GM12878 (cell line): Measurements from ENCODE around the gene AMBP. TPM values are rescaled to one million over a fixed set of nuclear protein-coding genes. Genes with fewer than 3 reads are reported as not detected.

ENCODE experiments used
- ATAC-seq: fragments of 200-7000 bp; cut with Tn5 transposase; 3 replicates; pipeline ENCODE4 v1.9.1; 2020; ENCODE audit warnings: mild to moderate bottlenecking, moderate library complexity
- BruUV-seq: library from RNA; stranded (reverse); fragments of 400-500 nt; replicated peaks from 2 replicates; lab custom pipeline; 2021; lab: Mats Ljungman, UMichigan
- CTCF ChIA-PET: fragments of 300-600 bp; sonication (Branson Sonifier 250); formaldehyde crosslinking; extraction: SDS; loops from one replicate; lab custom pipeline; 2021; ENCODE audit warnings: inconsistent platforms; lab: Yijun Ruan, JAX
- POLR2A ChIA-PET: fragments of 350-600 bp; formaldehyde crosslinking; extraction: SDS; loops from one replicate; lab custom pipeline; 2021; ENCODE audit warnings: inconsistent platforms; lab: Charles Lee
- RAD21 ChIA-PET: fragments of 300-600 bp; sonication (Branson Sonifier 250); formaldehyde crosslinking; loops from one replicate; lab custom pipeline; 2023; ENCODE audit warnings: antibody characterized with exemption; ENCODE audit not compliant: unreplicated experiment; lab: Charles Lee
- SMC1A ChIA-PET: fragments of 300-600 bp; sonication (Branson Sonifier 250); formaldehyde crosslinking; loops from one replicate; lab custom pipeline; 2023; ENCODE audit not compliant: unreplicated experiment, uncharacterized antibody; lab: Charles Lee
- DNase-seq: peaks from one replicate; pipeline ENCODE4 v3.0.0-alpha.2; 2011; ENCODE audit warnings: low read depth, low spot score
- FAIRE-seq: peaks from 3 replicates; lab custom pipeline; 2011; peaks lifted over from hg19 to GRCh38; lab: Jason Lieb, UNC
- H2AFZ ChIP-seq: 2 replicates; pipeline ENCODE4 v1.6.0; 2011; ENCODE audit warnings: low read depth, low read length, control low read depth; ENCODE audit not compliant: control insufficient read depth
- H3K27ac ChIP-seq: 2 replicates; pipeline ENCODE4 v1.5.1; 2011; ENCODE audit warnings: control low read depth; ENCODE audit not compliant: control insufficient read depth, insufficient read depth
- H3K27me3 ChIP-seq, 2 experiments: replicated peaks in 1 of 2; 2 replicates each; pipeline versions ENCODE4 v1.6.0 to v1.6.1; 2011; ENCODE audit warnings: low read length in 1 of 2; ENCODE audit not compliant: control insufficient read depth in 2 of 2, insufficient read depth in 2 of 2
- H3K36me3 ChIP-seq, 2 experiments: 2 replicates each; pipeline ENCODE4 v1.5.1; 2011; ENCODE audit warnings: low read length in 1 of 2; ENCODE audit not compliant: control insufficient read depth in 2 of 2, insufficient read depth in 2 of 2
- H3K4me1 ChIP-seq: 2 replicates; pipeline ENCODE4 v1.6.1; 2011; ENCODE audit warnings: mild to moderate bottlenecking, low read length, moderate library complexity, mixed read lengths; ENCODE audit not compliant: control insufficient read depth, insufficient read depth
- H3K4me2 ChIP-seq: 2 replicates; pipeline ENCODE4 v1.6.0; 2011; ENCODE audit warnings: control low read depth; ENCODE audit not compliant: control insufficient read depth, insufficient read depth
- H3K4me3 ChIP-seq: fragments of 200-600 bp; sonication (generic); 2 replicates; pipeline ENCODE4 v1.5.1; 2016
- H3K79me2 ChIP-seq: 2 replicates; pipeline ENCODE4 v1.6.0; 2011; ENCODE audit warnings: low read length; ENCODE audit not compliant: control insufficient read depth, insufficient read depth
- H3K9ac ChIP-seq: 2 replicates; pipeline ENCODE4 v1.8.0; 2011; ENCODE audit warnings: low read length, control low read depth, mixed read lengths; ENCODE audit not compliant: control insufficient read depth, insufficient read depth
- H3K9me3 ChIP-seq: replicated peaks from 3 replicates; pipeline ENCODE4 v1.5.1; 2011; ENCODE audit warnings: mild to moderate bottlenecking, low read length; ENCODE audit not compliant: control insufficient read depth, insufficient read depth
- H4K20me1 ChIP-seq: 2 replicates; pipeline ENCODE4 v1.6.0; 2011; ENCODE audit not compliant: control insufficient read depth, insufficient read depth
- SREBF1 ChIP-seq: IDR thresholded peaks from 2 replicates; pipeline ENCODE4 v1.6.1; 2012; ENCODE audit warnings: mild to moderate bottlenecking, low read length
- SUZ12 ChIP-seq: fragments of 200-600 bp; sonication (generic); IDR thresholded peaks from one replicate; pipeline ENCODE4 v1.6.1; 2018; ENCODE audit warnings: antibody characterized with exemption, mild to moderate bottlenecking; ENCODE audit not compliant: unreplicated experiment
- ZBTB4 ChIP-seq: fragments of 450-650 bp; formaldehyde crosslinking; IDR thresholded peaks from 2 replicates; pipeline ENCODE4 v1.4.0; 2022; ENCODE audit warnings: mild to moderate bottlenecking, moderate library complexity
- ZNF592 ChIP-seq: fragments of 450-650 bp; IDR thresholded peaks from 2 replicates; pipeline ENCODE4 v1.6.1; 2017; ENCODE audit warnings: mild to moderate bottlenecking, moderate library complexity
- WGBS: methylation state at CpG from one replicate; pipeline ENCODE4 v1.1.6; 2016; ENCODE audit warnings: low lambda C conversion rate; ENCODE audit not compliant: insufficient replicate concordance, insufficient coverage; ENCODE audit errors: missing lambda C conversion rate; 5-methylcytosine and 5-hydroxymethylcytosine counted together
- in situ Hi-C: fragments of 300-500 bp; cut with MboI; formaldehyde crosslinking; loops from 9 replicates; pipeline ENCODE4 v1.14.3; 2018; ENCODE audit warnings: mixed read lengths
- intact Hi-C: fragments of 100-400 bp; cut with micrococcal nuclease; formaldehyde crosslinking; loops from one replicate; pipeline ENCODE4 v1.14.2; 2022; ENCODE audit not compliant: unreplicated experiment
- polyA plus RNA-seq, 11 experiments: library from polyadenylated mRNA; depleted of rRNA in 4 of 11; unstranded in 6 of 11; stranded (reverse) in 5 of 11; fragments of >200 nt; fragmentation: Nextera tagmentation in 4 of 11; fragmentation: Illumina TruSeq in 1 of 11; extraction: Ambion mirVana in 4 of 11; extraction: Trizol in 1 of 11; gene quantifications; 1 replicate in 1 of 11; 2 replicates in 10 of 11; pipeline versions ENCODE4 v1.2.1 to v1.2.3, GENCODE V29; 2011 to 2016; ENCODE audit warnings: inconsistent platforms in 2 of 11, missing spikeins in 2 of 11, low read depth in 1 of 11
- total RNA-seq, 4 experiments: library from RNA; depleted of rRNA in 3 of 4; stranded (reverse); fragments of >200 nt in 3 of 4; fragmentation: Illumina TruSeq in 1 of 4; extraction: Trizol in 1 of 4; gene quantifications; 2 replicates each; pipeline versions ENCODE4 v1.2.1 to v1.2.3, GENCODE V29; 2013 to 2021
- TF ChIP-seq, protein P1 (sequence below): fragments of 450-650 bp; IDR thresholded peaks from 2 replicates; pipeline ENCODE4 v1.6.1; 2018; ENCODE audit warnings: mild to moderate bottlenecking, low read depth, moderate library complexity; ENCODE audit not compliant: partially characterized antibody

Gene AMBP
- total and polyA plus RNA-seq, 10 of the 15 experiments (the other 5 are each of a cell fraction or from before 2014, with no cell fraction given): 0.11 to 2.3 (median 0.18) TPM; not detected in 7

DNA sequence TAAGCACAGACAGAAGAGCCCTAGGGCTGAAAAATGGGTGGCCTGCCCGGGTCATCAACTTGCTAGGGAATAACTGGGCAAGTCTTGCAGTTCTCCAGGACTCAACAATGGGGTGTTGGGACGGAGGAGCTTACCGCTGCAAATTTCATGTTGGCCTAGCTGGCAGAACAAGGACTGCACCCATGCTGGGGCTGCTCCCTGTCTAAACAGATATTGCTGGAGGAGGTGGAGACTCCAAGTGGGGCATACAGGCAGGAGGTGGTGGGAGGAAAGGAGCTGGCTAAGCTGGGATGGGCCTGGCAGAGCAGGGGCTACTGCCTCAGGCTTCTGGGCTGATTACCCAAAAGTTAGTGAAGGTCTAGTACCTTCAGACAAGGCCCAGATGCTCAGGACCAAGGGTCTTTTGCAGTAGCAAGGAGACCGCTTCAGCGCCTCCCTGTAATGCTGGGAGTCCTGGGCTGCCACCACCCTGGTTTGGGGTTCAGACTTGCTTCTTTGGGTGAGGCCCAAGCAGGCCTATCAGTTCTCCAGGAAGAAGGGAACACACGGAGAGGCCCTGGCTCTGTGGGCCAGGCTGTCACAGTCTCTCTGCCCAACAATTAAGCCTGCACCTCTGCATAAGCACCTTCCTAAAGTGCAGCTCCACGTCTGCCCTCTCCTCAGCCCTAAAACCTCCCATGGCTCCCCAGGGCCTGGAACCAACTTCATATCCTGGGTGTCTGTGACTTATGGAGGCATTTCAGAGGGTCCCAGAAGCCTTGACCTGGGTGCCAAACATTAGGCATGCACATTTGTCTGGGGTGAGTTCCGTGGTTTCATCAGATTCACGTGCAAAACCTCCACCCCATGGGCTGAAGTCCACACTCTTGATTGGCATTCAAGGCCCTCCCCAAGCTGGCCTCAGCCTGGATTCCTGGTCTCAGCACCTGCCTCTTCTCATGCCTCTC is 45.2 kb upstream of the AMBP start (continued):
- TF ChIP-seq ZBTB4 (CRISPR knock-in tag): no peak
- TF ChIP-seq, all 136 proteins: peak for 0

GRCh38 chr9:114122136-114123027 is 44.3 kb upstream of the AMBP start:
- Histone ChIP-seq H3K36me3 (no peaks in the 10 kb centered on the region), H2AFZ (no peak overlapping the region), H3K27me3 (peaks cover 0 to 3% of the 10 kb centered on the region in 2 experiments; a peak in 2 of 4 replicates), H3K4me2 (no peak overlapping the region), H3K4me3 (no peak overlapping the region), H3K4me1 (no peaks in the 10 kb centered on the region), H3K9ac (no peak overlapping the region), H3K79me2 (no peaks in the 10 kb centered on the region), H3K9me3 (no peaks in the 10 kb centered on the region), H3K27ac (no peak overlapping the region), H4K20me1 (no peaks in the 10 kb centered on the region)
- ATAC-seq (no peak), FAIRE-seq (no peak), DNase-seq (no peak)
- ChIA-PET POLR2A (no interaction called here), RAD21 (no interaction called here), CTCF (interaction anchor here (1.2 kb wide), 1 partner anchor 13 kb away, joined by 3 read pairs; no protein-coding TSS in a partner anchor), SMC1A (no interaction called here)
- no peak for TF ChIP-seq SREBF1
- TF ChIP-seq ZNF592: no peak
- TF ChIP-seq SUZ12: no peak
- TF ChIP-seq, protein P1, sequence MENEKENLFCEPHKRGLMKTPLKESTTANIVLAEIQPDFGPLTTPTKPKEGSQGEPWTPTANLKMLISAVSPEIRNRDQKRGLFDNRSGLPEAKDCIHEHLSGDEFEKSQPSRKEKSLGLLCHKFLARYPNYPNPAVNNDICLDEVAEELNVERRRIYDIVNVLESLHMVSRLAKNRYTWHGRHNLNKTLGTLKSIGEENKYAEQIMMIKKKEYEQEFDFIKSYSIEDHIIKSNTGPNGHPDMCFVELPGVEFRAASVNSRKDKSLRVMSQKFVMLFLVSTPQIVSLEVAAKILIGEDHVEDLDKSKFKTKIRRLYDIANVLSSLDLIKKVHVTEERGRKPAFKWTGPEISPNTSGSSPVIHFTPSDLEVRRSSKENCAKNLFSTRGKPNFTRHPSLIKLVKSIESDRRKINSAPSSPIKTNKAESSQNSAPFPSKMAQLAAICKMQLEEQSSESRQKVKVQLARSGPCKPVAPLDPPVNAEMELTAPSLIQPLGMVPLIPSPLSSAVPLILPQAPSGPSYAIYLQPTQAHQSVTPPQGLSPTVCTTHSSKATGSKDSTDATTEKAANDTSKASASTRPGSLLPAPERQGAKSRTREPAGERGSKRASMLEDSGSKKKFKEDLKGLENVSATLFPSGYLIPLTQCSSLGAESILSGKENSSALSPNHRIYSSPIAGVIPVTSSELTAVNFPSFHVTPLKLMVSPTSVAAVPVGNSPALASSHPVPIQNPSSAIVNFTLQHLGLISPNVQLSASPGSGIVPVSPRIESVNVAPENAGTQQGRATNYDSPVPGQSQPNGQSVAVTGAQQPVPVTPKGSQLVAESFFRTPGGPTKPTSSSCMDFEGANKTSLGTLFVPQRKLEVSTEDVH: no peak
- in situ Hi-C loops: no loop called here
- 8% methylated on average over 9 of the region's 9 CpGs for WGBS
- BruUV-seq: no TSS peak
- intact Hi-C loops: no loop called here
